ENCODE results near the gene CD40.
A peak's percentile ranks its signal among the peaks of the same experiment; 100 is the strongest.

The CD40 gene

DNA sequence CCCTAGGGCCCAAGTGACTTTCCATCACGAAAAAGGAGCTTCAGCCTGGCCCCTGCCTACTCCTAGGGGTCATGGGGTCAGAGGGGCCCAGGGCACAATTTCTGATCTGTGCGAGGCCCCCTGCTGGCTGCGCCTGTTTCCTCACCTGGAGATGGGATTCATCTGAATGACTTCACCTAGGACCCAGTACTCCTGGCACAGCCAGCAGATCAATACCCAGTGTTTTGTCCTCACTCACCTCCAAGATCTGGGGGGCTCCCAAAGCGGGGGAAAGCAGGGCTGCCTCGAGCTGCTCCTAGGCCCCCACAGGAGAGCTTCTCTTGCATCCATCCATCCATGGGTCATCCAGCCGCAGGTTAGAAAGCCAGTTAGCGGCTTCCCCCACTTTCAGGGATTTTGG lies 33.8 kb downstream of the CD40 start:
- DNase-seq, result no peak

DNA sequence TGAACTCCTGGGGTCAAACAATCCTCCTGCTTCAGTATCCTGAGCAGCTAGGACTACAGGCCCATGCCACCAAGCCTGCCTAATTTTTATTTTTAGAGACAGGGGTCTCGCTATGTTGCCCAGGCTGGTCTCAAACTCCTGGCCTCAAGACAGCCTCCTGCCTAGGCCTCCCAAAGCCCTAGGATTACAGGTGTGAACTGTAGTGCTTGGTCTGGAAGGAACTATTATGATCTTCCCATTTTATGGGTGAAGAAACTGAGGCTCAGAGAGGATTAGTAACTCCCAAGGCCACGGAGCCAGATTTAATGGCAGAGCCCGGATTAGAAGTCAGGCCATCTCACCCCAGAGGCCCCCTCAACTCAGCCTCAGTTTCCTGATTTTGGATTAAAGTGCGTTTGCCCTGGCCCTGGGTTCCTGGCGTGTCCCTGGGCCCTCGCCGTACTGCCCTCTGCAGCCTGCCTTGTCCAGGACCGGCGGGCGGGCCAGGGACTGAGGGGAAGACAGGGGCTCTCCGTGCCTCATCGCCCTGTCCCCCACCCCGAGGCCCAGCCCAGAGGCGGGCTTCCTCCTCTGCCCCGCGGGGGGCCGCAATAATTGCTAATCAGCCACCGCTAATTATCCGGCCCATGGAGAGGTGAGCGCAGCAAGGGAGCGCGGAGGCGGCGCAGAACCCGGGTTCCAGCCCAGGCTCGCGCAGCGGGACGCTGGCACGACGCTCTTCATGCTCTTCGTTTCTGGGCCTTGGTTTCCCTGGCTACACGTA lies 34.9 kb downstream of the CD40 start:
- DNase-seq, result no peak

DNA sequence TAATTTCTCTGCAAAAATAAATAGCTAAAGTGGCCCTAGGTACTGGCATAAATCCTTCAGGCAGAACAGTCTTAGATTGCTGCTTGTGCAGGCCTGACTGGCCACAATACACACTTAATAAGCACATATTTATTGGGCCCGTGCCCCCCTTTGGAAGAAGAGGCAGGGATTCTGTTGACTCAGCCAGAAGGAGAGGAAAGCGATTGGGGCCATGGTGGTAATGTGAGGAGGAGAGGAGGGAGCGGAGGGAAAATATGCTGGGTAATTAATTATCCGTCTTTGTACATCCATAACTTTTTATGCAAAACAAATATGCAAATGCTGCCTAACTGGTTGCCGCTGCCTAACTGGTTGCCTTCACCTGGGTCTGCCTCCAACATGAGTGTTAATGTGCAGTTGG lies 36.2 kb downstream of the CD40 start:
- no peak for DNase-seq

DNA sequence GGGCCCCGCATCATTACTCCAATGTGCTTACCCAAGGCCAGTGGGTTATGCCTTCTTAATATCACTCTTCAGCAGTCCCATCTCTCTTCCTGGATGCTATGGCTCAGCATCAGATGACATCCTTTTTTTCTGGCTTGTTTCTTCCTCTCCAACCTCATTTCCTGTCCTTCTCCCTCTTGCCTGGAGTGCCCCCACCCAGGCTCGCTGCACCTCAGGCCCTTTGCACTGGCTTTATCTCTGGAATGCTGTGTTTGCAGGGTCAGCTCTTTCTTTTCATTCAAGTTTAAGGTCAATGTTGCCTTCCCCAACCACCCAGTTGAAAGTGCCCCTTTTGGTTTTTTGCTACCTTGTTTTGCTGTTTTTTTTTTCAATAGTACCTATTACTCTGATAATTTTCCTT lies 36.7 kb downstream of the CD40 start:
- DNase-seq, result no peak

DNA sequence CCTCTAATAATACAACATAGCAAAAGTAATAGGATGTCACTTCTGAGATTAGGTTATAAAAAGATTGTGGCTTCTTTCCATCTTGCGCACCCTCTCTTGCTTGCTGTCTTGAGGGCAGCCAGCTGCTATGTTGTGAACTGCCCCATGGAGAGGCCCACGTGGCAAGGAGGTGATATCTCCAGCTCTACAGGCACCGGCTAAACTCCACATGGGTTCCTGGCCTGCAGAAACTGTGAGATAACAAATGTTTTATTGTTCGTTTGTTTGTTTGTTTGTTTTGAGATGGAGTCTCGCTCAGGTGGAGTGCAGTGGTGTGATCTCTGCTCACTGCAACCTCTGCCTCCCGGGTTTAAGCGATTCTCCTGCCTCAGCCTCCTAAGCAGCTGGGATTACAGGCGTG lies 38.0 kb downstream of the CD40 start:
- no peak for DNase-seq

DNA sequence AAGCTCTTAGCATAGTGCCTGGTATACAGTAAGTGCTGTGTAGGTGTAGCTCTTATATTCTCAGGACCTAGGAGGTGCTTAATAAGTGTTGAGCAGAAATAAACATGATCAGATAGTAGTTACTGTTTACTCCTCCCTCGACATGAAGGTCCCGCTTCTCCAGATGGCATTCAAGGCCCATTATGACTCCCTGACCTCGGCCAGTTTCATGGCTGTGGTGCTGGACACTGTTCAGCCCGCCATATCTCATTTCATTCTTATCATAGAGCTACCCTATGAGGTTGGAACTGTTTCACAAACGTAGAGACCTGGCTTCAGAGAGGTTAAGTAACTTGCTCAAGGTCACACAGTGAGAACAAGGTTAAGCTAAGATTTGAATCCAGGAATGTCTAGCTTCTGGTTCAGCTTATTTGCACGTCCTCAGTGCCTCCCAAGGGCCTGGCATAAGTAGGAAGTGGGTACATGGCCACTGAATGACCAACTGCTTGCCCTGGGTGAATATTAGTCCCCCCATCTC lies 39.0 kb downstream of the CD40 start:
- DNase-seq, result no peak

DNA sequence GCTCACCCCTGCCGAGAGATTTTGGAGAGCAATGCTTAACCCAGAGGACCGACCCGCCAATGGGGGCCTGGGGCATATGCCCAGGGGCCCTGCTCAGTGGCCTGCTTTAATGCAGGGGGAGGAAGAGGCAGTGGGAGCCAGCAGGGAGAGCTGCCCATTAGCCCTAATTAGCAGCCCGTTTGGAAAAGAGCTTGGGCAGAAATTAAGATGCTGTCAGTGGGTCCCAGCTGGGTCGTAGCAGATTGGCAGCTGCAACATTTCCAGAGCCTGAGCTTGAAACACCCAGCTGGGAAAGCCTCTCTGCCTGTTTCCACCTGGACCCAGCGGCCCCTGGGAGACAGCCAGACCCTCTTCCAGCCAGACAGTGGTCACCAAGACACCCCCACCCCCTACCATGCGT lies 39.5 kb downstream of the CD40 start:
- no peak for DNase-seq

DNA sequence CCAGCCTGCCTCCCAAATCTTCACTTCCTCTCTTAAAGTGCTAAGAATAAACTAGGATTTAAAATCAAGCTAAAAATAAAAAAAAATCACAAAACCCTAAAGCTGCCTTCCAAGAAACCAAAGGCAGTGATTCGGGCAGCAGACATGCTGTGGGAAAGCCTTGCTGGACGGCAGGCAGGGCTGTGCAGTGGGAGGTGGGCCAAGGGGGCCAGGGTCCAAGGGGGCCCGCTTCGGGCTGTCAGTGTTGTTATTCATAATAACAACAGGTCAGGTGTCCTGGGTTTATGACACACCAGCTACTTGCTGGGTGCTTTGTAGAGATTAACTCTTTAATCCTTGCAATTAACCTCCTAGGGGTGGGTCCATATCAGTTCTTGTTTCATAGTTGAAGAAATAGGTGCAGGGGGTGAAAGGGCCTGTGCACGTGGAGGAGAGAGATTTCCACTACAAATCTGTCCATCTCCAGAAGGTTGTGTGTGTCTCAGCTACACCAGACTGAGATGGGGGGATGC lies 40.4 kb downstream of the CD40 start:
- DNase-seq, result no peak

DNA sequence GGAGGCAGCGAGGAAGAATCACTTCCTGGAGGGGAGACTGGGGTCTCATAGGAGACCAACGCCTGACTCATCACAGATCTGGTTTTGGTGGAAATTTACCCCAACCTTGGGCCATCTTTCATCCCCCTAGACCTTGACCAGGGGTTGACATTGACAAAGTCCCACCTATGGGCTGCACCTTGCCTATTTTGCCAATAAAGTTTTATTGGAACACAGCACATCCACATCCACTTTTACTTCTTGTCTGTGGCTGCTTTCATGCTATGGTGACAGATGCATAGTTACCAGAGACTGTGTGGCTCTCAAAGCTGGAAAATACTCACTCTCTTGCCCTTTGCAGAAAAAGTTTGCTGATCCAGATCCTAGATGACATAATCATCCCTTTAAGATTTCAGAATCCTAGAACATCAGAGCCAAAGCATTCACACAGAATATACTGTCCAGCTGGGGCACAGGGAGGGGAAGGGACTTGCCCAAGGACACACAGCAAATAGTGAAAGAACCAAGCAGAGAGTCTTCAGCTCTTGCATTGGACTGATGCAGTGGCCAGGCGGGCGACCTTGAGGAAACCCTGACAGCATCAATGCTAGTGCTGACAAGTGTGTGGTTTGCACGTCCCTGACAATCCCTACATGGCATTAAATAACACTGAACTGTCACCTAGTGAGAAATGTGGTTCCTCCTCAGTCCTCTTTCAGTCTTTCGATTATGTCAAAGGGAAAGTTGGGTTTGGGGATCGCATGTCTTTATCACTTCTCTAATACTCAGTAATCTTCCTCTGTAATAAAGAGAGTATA lies 41.2 kb downstream of the CD40 start:
- DNase-seq, result no peak

DNA sequence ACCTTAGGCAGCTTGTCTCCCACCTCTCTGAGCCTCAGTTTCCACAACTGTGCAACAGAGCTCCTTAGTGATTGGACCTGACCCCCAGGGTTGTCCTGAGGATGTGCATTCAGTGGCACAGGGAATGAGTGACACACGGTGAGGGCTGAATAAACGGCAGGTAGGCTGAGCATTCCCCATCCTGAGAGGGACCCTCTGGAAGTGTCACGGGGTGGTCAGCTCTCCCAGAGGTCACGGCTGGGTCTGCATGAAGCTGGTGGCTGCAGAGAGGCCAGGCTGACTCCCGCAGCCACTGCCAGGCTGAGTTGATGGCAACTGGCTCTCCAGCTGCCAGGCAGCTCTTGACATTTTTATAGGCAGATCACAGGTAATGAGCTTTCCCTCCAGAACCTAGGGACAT lies 42.5 kb downstream of the CD40 start:
- DNase-seq, result no peak

DNA sequence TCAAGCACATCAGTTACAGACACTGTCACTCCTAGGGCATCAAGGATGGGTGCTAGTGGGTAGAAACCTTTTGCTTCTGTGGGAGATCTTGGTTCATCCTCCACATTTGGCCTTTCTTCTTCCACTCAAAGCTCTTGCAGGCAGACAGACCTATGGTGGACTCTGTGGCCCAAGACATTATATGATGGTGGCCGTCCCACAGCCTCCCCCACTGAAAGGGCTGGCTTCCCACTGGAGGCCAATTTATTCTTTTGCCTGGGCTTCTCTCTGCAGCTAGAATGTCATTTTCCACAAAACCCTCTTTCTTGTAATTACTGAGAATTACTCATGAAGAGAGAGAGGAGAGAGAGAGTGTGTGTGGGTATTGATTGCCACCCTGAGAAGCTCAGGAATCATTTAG lies 43.8 kb downstream of the CD40 start:
- DNase-seq, result no peak

DNA sequence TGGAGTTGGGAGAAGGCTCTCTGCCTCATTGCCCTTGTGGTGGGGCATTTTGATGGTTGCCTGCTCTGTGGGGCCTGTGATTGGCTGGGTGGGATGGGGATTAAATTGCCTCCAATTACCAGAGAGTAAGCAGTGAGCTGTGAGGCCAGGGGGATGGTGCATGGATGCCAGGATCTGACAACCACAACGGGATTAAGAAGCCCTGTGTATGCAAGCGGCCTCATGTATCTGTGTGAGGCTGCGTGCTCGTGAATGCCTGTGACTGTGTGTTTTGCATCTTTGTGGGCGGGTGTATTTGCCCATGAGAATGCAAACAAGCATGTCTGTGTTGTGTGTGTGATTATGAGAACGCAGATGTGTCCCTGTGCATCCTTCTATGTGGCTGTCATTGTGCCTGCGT lies 46.1 kb downstream of the CD40 start:
- DNase-seq, result no peak

DNA sequence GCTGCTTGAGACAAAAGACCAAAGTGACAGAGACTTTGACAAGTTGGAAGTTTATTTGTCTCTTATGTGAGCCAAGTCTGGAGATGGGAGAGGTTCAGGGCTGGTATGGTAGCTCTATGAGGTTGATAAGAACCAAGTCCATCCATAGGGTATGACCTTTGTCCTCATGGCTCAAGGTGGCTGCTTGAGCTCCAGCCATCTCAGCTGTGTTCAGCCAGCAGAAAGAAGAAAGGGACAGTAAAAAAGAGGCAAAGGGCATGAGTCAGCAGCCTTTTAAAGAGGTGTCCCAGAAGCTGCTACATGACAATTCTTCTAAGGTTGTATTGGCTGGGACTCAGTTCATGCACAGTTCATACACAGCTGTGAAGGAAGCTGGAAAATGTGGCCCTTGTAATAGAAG lies 49.0 kb downstream of the CD40 start:
- no peak for DNase-seq

DNA sequence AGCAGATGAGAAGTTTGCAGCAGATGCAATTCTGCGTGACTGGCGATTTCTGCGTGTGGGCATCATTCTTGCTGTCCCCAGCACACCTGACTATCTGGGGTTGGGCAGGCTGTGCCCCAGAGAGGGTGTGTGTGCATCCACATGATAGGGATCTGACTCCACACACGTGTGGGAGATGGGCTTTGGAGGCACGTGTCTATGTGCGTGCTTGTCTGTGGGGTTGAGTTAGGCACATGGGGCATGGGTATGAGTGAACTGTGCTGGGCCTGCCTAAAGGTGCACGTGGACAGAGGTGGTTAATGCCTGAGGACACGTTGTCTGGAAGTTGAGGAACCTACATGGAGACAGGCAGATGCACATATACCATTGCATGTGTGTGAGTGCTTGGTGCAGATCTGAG lies 50.3 kb downstream of the CD40 start:
- DNase-seq, result no peak

DNA sequence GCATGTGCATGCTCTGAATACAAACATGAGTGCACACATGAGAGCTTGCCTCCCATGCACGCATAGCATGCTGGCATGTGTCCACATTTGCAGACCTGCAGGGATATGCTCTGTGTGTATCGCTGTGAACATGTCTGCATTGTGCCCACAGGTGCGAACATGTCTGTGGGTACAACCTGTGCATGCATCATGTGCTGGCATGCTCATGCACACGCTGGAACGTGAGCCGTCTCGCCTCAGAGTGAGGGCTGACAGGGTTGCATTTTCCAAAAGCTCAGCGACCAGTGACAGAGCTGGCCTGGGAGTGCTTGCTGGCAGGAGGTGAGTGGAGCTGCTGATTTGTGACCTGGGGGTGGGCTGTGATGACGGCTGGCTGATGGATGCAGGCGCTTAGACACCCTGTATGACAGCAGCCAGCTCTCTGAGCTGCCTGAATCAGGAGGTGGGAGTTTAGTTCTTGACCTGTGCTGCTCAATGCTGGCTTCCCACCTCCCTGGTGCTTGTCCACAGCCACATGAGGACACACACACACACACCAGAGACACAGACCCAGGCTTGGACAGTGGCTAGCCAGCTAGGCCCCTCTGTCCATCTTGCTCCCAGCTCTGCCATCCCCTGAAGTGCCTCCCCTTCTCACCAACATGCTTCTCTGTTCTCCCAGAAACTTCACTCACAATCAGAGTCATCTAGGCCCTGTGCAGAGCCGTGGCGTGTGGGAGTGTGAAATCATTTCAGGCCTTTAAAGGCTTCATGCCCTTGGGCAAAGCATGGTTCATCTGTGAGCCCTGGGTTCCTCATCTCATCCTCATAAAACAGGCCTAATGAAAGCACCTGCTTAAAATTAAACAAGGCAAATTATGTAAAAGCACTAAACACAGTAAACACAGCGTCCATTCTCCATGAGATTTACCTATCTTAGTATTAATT lies 51.4 kb downstream of the CD40 start:
- DNase-seq, result no peak

DNA sequence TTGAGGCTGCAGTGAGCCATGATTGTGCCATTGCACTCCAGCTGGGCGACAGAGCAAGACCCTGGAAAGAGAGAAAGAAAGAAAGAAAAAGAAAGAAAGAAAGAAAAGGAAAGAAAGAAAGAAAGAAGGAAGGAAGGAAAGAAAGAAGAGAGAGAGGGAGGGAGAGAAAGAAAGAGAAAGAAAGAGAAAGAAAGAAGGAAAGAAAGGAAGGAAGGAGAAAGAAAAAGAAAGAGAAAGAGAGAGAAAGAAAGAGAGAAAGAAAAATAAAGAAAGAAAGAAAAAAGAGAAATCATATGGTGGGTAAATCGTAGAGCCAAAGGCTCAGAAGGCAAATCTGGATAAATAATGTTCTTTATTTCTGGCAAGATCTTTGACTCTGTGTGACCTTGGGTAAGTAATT lies 53.4 kb downstream of the CD40 start:
- DNase-seq, result no peak

DNA sequence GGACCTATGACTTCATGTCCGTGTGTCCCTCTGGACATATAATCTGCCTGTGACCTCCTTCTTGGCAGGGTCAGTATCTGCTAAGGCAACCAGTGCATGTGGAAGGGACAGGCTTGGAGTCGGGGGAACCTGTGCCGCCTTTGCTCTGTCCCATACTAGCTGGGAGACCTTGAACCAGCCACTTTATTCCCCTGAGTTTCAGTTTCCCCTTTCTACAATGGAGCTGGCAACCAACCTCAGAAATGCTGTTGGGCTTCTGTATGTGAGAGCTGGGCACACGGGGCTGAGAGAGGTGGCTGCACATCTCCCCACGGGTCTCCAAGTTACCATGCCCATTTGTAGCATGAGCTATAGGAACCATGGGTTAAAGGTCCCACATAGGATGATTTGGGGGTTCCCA lies 53.8 kb downstream of the CD40 start:
- DNase-seq, result no peak

DNA sequence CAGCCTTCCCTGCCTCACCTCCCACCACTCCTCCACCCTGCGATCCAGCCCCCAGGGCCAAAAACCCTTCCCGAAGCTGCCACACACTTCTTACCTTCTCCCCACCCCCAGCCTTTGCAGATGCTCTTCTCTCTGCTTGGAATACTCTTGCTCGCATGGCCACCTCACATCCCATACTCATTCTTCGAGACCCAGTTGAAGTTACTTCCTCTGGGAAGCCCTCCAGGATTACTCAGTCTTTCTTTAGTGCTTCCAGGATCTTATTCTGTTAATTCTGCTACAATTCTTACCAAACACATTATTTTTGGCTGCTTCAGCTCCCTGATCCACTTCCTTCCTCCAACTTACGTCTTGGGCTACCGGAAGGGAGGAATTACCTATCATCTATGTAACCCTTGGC lies 54.3 kb downstream of the CD40 start:
- no peak for DNase-seq

DNA sequence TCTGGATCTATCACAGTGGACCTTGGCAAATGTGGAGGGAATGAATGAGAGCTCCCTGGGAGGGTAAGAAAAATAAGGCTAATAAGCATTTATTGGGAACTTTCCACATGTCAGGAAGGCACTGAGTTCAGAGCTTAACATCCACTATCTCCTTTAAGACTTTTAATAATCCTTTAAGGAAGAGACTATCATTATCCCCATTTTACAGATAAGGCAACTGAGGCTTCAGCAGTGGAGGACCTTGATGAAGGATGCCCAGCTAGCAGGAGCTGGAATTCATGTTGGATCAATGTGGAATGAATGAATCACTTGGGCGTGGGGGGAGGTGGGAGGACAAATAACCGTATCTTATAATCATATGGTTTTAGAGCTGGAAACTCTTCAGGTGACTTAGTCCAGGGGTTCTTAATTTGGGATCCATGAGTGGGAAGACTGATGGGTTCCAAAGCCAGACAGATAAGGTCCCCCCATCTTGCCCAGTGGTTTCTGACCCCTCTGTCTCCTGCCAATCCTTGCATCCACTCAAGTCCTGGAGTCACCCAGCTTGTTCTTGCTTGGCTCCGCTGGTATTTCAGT lies 54.9 kb downstream of the CD40 start:
- no peak for DNase-seq

DNA sequence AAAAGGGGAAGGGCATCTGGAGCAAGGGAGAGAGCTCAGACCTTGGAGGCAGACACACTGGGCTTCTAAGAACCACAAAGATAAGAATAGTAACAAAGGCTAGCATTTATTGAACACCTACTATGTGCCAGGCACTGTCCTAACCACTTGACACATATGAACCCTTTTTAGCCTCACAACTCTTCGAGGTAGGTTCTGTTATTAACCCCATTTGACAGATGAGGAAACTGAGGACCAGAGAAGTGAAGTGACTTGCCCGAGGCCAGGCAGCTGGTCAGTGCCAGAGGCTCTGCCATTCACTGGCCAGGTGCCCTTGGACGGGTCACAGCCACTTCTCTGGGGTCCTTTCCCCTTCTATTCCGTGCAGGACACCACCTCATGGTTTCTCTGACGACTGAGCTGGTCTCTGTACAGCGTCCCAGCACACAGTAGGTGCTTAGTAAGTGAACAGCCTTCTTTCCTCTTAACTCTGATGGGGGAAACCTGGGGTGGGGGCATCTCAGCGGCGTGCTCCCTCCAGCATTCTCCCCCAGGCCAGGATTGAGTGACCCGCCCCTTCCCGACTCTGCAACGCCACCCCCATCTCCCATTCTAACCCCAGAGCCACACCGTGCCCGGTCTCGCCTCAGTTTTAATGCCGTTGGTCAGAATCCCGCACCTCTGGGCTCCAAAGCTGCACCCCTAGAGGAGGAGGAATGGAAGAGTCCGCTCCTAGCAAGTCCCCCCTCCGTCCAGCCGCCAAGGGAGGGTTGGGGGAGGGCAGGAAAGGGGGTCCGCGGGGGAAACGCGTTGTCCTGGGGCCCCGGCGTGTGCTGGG lies 55.7 kb downstream of the CD40 start:
- no peak for DNase-seq

DNA sequence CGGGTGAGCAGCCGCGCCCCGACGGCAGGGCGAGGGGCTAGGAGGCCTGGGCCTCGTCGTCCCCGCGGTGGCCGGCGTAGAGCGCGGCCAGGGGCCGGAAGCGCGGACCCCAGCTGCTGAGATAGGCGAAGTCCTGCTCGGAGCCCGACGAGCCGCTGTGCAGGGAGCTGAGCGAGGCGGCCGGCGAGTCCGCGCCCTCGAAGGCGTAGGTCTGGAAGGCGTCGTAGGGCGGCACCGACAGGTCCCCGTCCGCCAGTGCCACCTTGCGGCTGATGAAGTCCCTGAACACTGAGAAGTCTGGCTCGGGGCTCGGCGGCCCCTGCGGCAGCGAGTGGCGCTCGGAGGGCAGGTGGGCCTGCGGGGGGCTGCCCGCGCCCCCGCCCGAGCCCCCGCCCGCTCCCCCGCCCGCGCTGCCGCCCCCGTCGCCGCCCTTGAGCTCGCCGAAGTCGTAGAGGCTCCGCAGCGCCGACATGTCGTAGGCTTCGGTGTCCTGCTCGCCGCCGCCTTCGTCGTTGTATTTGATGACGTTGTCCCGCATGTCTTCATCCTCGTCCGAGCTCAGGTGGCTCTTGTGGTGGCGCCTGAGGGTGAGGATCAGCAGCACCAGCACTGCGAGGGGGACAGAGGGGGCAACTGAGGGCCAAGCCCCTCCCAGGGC lies 56.5 kb downstream of the CD40 start:
- peak; percentile 69 for DNase-seq

All from hematopoietic multipotent progenitor cell treated with erythropoietin and hydrocortisone succinate and interleukin-3 and kit ligand, for 8 days (in vitro differentiated cells).